LNCAP (cell line): ENCODE data around the gene BMAL2.

Experiments
- CTCF ChIP-seq: fragments of 450-650 bp; IDR thresholded peaks from 2 replicates; pipeline ENCODE4 v1.5.1; 2017; ENCODE audit warnings: mild to moderate bottlenecking

Gene BMAL2

GRCh38 chr12:27332714-27333402, at the start of gene BMAL2:
BMAL2 (plus strand) TSS chr12:27332836; CDS start chr12:27333073, 237 bp downstream.
- TF ChIP-seq CTCF, result no peak

GRCh38 chr12:27284021-27284420, 48.6 kb upstream of the BMAL2 start:
- TF ChIP-seq CTCF, result no peak

GRCh38 chr12:27284751-27285150, 47.9 kb upstream of the BMAL2 start:
- no peak for TF ChIP-seq CTCF

DNA sequence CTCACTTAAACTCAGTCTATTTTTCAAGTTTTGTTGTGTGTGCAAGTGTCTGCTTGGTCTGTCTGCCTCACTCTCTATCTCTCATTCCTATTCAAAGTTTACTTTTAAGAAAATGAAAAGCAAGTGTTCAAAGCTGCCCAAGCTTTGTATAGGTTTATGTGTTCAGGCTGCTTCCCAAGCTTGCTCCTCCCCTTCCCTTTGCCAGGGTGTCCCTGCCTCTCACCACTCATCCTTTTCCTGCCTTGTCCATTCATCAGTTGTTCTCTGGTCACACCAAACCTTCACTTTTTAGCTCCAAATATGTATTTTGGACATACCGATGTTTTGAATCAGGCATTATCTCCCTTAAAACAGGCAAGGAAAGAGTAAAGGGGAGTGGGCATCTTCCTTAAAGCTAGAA, 47.2 kb upstream of the BMAL2 start:
- TF ChIP-seq CTCF, result no peak

- no peak for TF ChIP-seq CTCF
These were observed 43.2 kb upstream of the BMAL2 start for GRCh38 chr12:27289414-27289813.

DNA sequence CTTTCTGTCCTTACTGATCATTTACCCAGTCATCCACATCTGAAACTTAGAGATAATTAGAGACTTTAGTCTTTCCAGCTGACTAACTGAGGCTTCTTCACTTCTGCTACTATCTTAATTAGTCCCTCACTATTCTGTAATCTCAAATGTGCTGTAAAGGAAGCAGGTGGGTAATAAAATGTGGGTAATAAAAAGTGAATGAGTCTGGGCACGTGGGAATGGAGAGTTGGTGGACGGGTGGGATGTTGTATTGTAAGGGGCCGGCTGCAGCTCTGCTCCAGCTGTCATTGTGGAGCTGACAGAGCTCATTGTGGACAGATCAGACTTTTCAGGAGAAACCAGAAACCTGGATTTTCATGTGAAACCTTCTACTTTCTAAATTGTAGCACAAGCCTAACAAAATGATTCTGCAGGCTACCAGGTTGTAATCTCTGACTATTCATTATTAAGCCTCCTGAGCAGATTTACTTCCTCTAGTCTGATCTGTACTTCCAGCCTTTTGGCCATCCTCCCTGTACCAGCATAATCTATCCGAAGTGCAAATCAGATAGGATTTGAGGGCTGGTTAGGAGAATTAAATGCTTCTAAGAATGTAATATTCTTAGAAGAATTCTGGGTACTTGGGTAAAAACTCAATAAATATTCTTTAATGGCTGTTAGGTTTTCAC, 42.0 kb upstream of the BMAL2 start:
- no peak for TF ChIP-seq CTCF

DNA sequence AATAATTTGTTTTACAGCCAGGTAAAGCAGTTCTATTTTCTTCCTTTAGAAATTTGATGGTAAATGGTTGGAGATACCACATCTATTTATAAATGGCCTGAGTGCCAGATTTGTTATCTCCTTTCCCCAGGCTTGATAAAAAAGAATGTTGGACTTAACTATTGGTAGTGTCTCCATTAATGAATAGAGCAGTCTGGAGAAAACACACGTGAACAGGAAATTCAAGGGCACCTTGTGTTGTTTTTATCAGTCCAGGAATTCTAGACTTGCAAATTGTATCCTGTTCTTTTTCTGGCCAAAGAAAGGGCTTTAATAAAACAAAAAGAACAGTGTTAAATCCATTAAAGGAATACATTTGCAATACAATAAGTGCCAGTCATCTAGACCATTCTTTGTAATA, 40.8 kb upstream of the BMAL2 start:
- TF ChIP-seq CTCF, result no peak
